Neural progenitor cell (in vitro differentiated cells): ENCODE data around the gene FBXW7. TPM values are rescaled to one million over a fixed set of nuclear protein-coding genes. Genes with fewer than 3 reads are reported as not detected.

Source experiments
- DNase-seq: peaks from one replicate; pipeline ENCODE4 v3.0.0-alpha.2; 2016; ENCODE audit warnings: low spot score
- H2AFZ ChIP-seq: fragments of 200-600 bp; sonication (generic); replicated peaks from 2 replicates; pipeline ENCODE4 v1.6.1; 2016; ENCODE audit warnings: antibody characterized with exemption
- H3F3A ChIP-seq: fragments of 200-600 bp; sonication (generic); 2 replicates; pipeline ENCODE4 v1.6.1; 2016; ENCODE audit warnings: antibody characterized with exemption, low read depth
- H3K27ac ChIP-seq: fragments of 200-600 bp; sonication (generic); 2 replicates; pipeline ENCODE4 v1.5.1; 2016; ENCODE audit warnings: mild to moderate bottlenecking
- H3K27me3 ChIP-seq: fragments of 200-600 bp; sonication (generic); 2 replicates; pipeline ENCODE4 v1.6.1; 2016; ENCODE audit warnings: mild to moderate bottlenecking, moderate library complexity
- H3K36me3 ChIP-seq: fragments of 200-600 bp; sonication (generic); 2 replicates; pipeline ENCODE4 v1.5.1; 2016
- H3K4me1 ChIP-seq: fragments of 200-600 bp; sonication (generic); 2 replicates; pipeline ENCODE4 v1.6.1; 2016; ENCODE audit warnings: mixed run types
- H3K4me2 ChIP-seq: fragments of 200-600 bp; sonication (generic); 2 replicates; pipeline ENCODE4 v1.6.1; 2016
- H3K4me3 ChIP-seq: fragments of 200-600 bp; sonication (generic); 2 replicates; pipeline ENCODE4 v1.5.1; 2016
- H3K79me2 ChIP-seq: fragments of 200-600 bp; sonication (generic); 2 replicates; pipeline ENCODE4 v1.6.1; 2016; ENCODE audit warnings: low read depth
- H3K9ac ChIP-seq: fragments of 200-600 bp; sonication (generic); 2 replicates; pipeline ENCODE4 v1.6.1; 2016
- H3K9me3 ChIP-seq: fragments of 200-600 bp; sonication (generic); 2 replicates; pipeline ENCODE4 v1.5.1; 2016; ENCODE audit warnings: low read depth
- H4K20me1 ChIP-seq: fragments of 200-600 bp; sonication (generic); 2 replicates; pipeline ENCODE4 v1.6.1; 2016; ENCODE audit warnings: low read depth
- H3K27ac Mint-ChIP-seq: 3 replicates; pipeline ENCODE4 v1.8.0; 2021; ENCODE audit warnings: mixed read lengths
- H3K27me3 Mint-ChIP-seq: 2 replicates; pipeline ENCODE4 v1.8.0; 2022; ENCODE audit warnings: low read depth, mild to moderate bottlenecking, inconsistent platforms, moderate library complexity, mixed read lengths; ENCODE audit not compliant: insufficient read depth
- H3K36me3 Mint-ChIP-seq: 3 replicates; pipeline ENCODE4 v1.8.0; 2021; ENCODE audit warnings: mixed read lengths
- H3K4me1 Mint-ChIP-seq: 3 replicates; pipeline ENCODE4 v1.8.0; 2021; ENCODE audit warnings: mixed read lengths
- H3K4me3 Mint-ChIP-seq: 3 replicates; pipeline ENCODE4 v1.8.0; 2021; ENCODE audit warnings: mild to moderate bottlenecking, moderate library complexity, mixed read lengths
- H3K9me3 Mint-ChIP-seq: 3 replicates; pipeline ENCODE4 v1.8.0; 2020; ENCODE audit warnings: mixed read lengths
- EZH2 ChIP-seq: fragments of 200-600 bp; sonication (generic); IDR thresholded peaks from 2 replicates; pipeline ENCODE4 v1.6.1; 2017; ENCODE audit warnings: antibody characterized with exemption, mild to moderate bottlenecking, moderate library complexity
- EZH2phosphoT487 ChIP-seq: fragments of 200-600 bp; sonication (generic); IDR thresholded peaks from 2 replicates; pipeline ENCODE4 v1.6.1; 2017; ENCODE audit warnings: antibody characterized with exemption
- total RNA-seq: library from RNA; depleted of rRNA; stranded (reverse); fragments of >200 nt; gene quantifications from 2 replicates; pipeline ENCODE4 v1.2.3, GENCODE V29; 2015; ENCODE audit warnings: low replicate concordance
- TF ChIP-seq, protein P1 (sequence below): fragments of 200-600 bp; sonication (generic); IDR thresholded peaks from 2 replicates; pipeline ENCODE4 v1.5.1; 2017; ENCODE audit warnings: antibody characterized with exemption, mild to moderate bottlenecking

The FBXW7 gene
- total RNA-seq, 1 donor from 2014 or later = 43.9 TPM

DNA sequence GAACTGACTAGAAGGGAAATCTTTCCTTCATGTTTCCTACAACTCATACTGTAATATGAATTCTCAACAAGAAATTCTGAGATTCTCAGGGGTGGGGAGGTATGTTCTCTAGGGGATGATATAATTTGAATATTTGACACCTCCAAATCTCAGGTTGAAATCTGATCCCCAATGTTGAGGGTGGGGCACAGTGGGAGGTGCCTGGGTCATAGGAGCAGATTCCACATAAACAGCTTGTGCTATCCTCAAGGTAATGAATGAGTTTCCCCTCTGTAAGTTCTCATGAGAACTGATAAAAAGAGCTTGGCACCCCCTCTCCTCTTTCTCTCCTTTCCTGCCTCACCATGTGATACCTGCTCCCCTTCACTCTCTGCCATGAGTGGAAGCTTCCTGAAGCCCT lies 21.5 kb downstream of the FBXW7 start:
- DNase-seq = no peak
- Histone ChIP-seq H3K27me3 (no peaks in the 10 kb centered on the region), H3K9me3 (no peaks in the 10 kb centered on the region), H2AFZ (no peak overlapping the region), H3K4me3 (no peak overlapping the region), H4K20me1 (no peaks in the 10 kb centered on the region), H3K4me1 (peaks cover 11% of the 10 kb centered on the region), H3F3A (peaks cover 6% of the 10 kb centered on the region), H3K4me2 (no peak overlapping the region), H3K9ac (no peak overlapping the region), H3K79me2 (peaks cover 93% of the 10 kb centered on the region), H3K36me3 (no peaks in the 10 kb centered on the region), H3K27ac (no peak overlapping the region)
- H3K36me3 Mint-ChIP-seq = peaks cover under 1% of the 10 kb centered on the region
- H3K4me3 Mint-ChIP-seq = no peak overlapping the region
- H3K27me3 Mint-ChIP-seq = peaks cover 2% of the 10 kb centered on the region
- H3K9me3 Mint-ChIP-seq = no peaks in the 10 kb centered on the region
- H3K4me1 Mint-ChIP-seq = peaks cover 4% of the 10 kb centered on the region
- no peak overlapping the region for H3K27ac Mint-ChIP-seq
- TF ChIP-seq EZH2 (no peak), EZH2phosphoT487 (no peak)
- TF ChIP-seq, protein P1, sequence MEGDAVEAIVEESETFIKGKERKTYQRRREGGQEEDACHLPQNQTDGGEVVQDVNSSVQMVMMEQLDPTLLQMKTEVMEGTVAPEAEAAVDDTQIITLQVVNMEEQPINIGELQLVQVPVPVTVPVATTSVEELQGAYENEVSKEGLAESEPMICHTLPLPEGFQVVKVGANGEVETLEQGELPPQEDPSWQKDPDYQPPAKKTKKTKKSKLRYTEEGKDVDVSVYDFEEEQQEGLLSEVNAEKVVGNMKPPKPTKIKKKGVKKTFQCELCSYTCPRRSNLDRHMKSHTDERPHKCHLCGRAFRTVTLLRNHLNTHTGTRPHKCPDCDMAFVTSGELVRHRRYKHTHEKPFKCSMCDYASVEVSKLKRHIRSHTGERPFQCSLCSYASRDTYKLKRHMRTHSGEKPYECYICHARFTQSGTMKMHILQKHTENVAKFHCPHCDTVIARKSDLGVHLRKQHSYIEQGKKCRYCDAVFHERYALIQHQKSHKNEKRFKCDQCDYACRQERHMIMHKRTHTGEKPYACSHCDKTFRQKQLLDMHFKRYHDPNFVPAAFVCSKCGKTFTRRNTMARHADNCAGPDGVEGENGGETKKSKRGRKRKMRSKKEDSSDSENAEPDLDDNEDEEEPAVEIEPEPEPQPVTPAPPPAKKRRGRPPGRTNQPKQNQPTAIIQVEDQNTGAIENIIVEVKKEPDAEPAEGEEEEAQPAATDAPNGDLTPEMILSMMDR = no peak

- peaks cover 6% of the 10 kb centered on the region for H3F3A ChIP-seq
- no peaks in the 10 kb centered on the region for H3K9me3 ChIP-seq
- H3K4me3 Mint-ChIP-seq = no peak overlapping the region
- H3K4me1 Mint-ChIP-seq = peaks cover 4% of the 10 kb centered on the region
- H3K27ac Mint-ChIP-seq = no peak overlapping the region
- H3K27me3 Mint-ChIP-seq = peaks cover 2% of the 10 kb centered on the region
- TF ChIP-seq, protein P1 = no peak
- no peak for TF ChIP-seq EZH2
- no peak for TF ChIP-seq EZH2phosphoT487
- H3K79me2 ChIP-seq = peaks cover 93% of the 10 kb centered on the region
- H3K36me3 ChIP-seq = no peaks in the 10 kb centered on the region
- no peak overlapping the region for H3K9ac ChIP-seq
- H3K27ac ChIP-seq = no peak overlapping the region
- no peaks in the 10 kb centered on the region for H3K27me3 ChIP-seq
- no peaks in the 10 kb centered on the region for H4K20me1 ChIP-seq
- H3K4me2 ChIP-seq = no peak overlapping the region
- peaks cover 11% of the 10 kb centered on the region for H3K4me1 ChIP-seq
- H3K36me3 Mint-ChIP-seq = no peaks in the 10 kb centered on the region
- DNase-seq = no peak
- no peak overlapping the region for H3K4me3 ChIP-seq
- no peak overlapping the region for H2AFZ ChIP-seq
- H3K9me3 Mint-ChIP-seq = no peaks in the 10 kb centered on the region
Observed at GRCh38 chr4:152513078-152513477, 22.8 kb downstream of the FBXW7 start.

DNA sequence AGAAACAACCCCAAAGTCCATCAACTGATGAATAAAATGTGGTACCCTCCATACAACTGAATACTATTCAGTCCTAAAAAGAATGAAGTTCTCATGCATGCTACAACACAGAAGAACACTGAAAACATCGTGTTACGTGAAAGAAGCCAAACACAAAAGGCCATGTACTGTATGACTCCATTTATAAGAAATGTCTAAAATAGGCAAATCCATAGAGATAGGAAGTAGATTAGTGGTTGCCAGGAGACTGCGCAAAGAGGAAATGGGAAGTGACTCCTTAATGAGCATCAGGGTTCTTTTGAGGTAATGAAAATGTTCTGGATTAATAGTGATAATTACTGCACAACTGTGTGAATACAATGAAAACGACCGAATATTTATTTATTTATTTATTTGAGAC lies 23.4 kb downstream of the FBXW7 start:
- no peak for DNase-seq
- H3K4me1 Mint-ChIP-seq = peaks cover 4% of the 10 kb centered on the region
- no peaks in the 10 kb centered on the region for H4K20me1 ChIP-seq
- no peak overlapping the region for H3K4me3 ChIP-seq
- H3K27ac Mint-ChIP-seq = no peak overlapping the region
- H3K9me3 ChIP-seq = no peaks in the 10 kb centered on the region
- H3K36me3 Mint-ChIP-seq = no peaks in the 10 kb centered on the region
- no peaks in the 10 kb centered on the region for H3K27me3 ChIP-seq
- H3K27me3 Mint-ChIP-seq = peaks cover 2% of the 10 kb centered on the region
- H3K36me3 ChIP-seq = no peaks in the 10 kb centered on the region
- TF ChIP-seq EZH2 (no peak), EZH2phosphoT487 (no peak)
- TF ChIP-seq, protein P1 = no peak
- no peak overlapping the region for H3K9ac ChIP-seq
- H3K79me2 ChIP-seq = peaks cover 91% of the 10 kb centered on the region
- H3F3A ChIP-seq = peaks cover 6% of the 10 kb centered on the region
- no peak overlapping the region for H2AFZ ChIP-seq
- H3K27ac ChIP-seq = no peak overlapping the region
- H3K4me1 ChIP-seq = peaks cover 11% of the 10 kb centered on the region
- no peak overlapping the region for H3K4me3 Mint-ChIP-seq
- H3K9me3 Mint-ChIP-seq = no peaks in the 10 kb centered on the region
- no peak overlapping the region for H3K4me2 ChIP-seq
